Epidermal melanocyte (primary cell): ENCODE measurements around the gene KRT25.
"Not testable (repeated sequence)": the region's sequence is repeated elsewhere in the genome, so short reads cannot be mapped to it uniquely, and the experiment has no call there.

Source experiments
- DNase-seq: peaks from one replicate; pipeline ENCODE4 v3.0.0; 2011; ENCODE audit warnings: low spot score; ENCODE audit not compliant: insufficient read length

KRT25 gene

GRCh38 chr17:40760105-40761016 lies 5.2 kb upstream of the KRT25 start:
- no peak for DNase-seq

- no peak for DNase-seq
These were observed 1.3 kb downstream of the KRT25 start for GRCh38 chr17:40753804-40754203.

GRCh38 chr17:40751065-40751464 lies 4.1 kb downstream of the KRT25 start:
- no peak for DNase-seq

- DNase-seq = no peak
These were observed 4.7 kb downstream of the KRT25 start for GRCh38 chr17:40750391-40750790.

- DNase-seq = not testable (repeated sequence)
These were observed 6.5 kb downstream of the KRT25 start for GRCh38 chr17:40748666-40749065.

GRCh38 chr17:40738553-40738952 lies 16.6 kb downstream of the KRT25 start:
- no peak for DNase-seq

GRCh38 chr17:40735016-40735415 lies 20.1 kb downstream of the KRT25 start:
- DNase-seq = no peak

- DNase-seq = no peak
These were observed 21.1 kb downstream of the KRT25 start for GRCh38 chr17:40734018-40734417.

- no peak for DNase-seq
These were observed 24.2 kb downstream of the KRT25 start for GRCh38 chr17:40730970-40731369.

GRCh38 chr17:40727447-40728231 lies 27.5 kb downstream of the KRT25 start:
- DNase-seq = no peak

GRCh38 chr17:40726919-40727318 lies 28.2 kb downstream of the KRT25 start:
- DNase-seq = no peak

GRCh38 chr17:40724656-40725055 lies 30.5 kb downstream of the KRT25 start:
- no peak for DNase-seq

GRCh38 chr17:40722241-40722640 lies 32.9 kb downstream of the KRT25 start:
- DNase-seq = no peak

- DNase-seq = no peak
These were observed 34.2 kb downstream of the KRT25 start for GRCh38 chr17:40720899-40721298.

GRCh38 chr17:40718930-40719329 lies 36.2 kb downstream of the KRT25 start:
- DNase-seq = no peak

GRCh38 chr17:40717776-40718175 lies 37.4 kb downstream of the KRT25 start:
- DNase-seq = no peak

GRCh38 chr17:40714473-40714872 lies 40.7 kb downstream of the KRT25 start:
- DNase-seq = no peak

- DNase-seq = no peak
These were observed 47.4 kb downstream of the KRT25 start for GRCh38 chr17:40707745-40708144.

- no peak for DNase-seq
These were observed 49.5 kb downstream of the KRT25 start for GRCh38 chr17:40705584-40705983.

GRCh38 chr17:40703652-40704051 lies 51.5 kb downstream of the KRT25 start, which contains the start of gene KRT24:
KRT24 (minus strand) TSS chr17:40703752; CDS start chr17:40703693, 59 bp downstream.
- DNase-seq = no peak

GRCh38 chr17:40702271-40702670 lies 52.9 kb downstream of the KRT25 start:
- no peak for DNase-seq

- no peak for DNase-seq
These were observed 55.3 kb downstream of the KRT25 start for GRCh38 chr17:40699853-40700252.
